ENCODE measurements around the gene RNF213. TPM values are rescaled to one million over a fixed set of nuclear protein-coding genes. Genes with fewer than 3 reads are reported as not detected.

Gene RNF213
- total and polyA plus RNA-seq, 10 of the 15 experiments (the other 5 are each of a cell fraction or from before 2014, with no cell fraction given) = 18.6 to 145 (median 65.8) TPM

- TF ChIP-seq SIN3A (IDR thresholded peaks at IDR 0.05; ENCODE audit: low read depth, low read length) (no peak), CEBPB (IDR thresholded peaks at IDR 0.05; ENCODE audit: borderline replicate concordance in 1 of 2, low read depth in 2 of 2, low read length in 2 of 2) (no peak), KAT2A (conservative IDR thresholded peaks at IDR 0.05; ENCODE audit: control insufficient read depth, low read depth, low read length) (no peak), EP300 (IDR thresholded peaks at IDR 0.05; ENCODE audit: borderline replicate concordance in 1 of 2, control insufficient read depth in 1 of 2, low read depth in 2 of 2, low read length in 2 of 2) (no peak)
Observed at GRCh38 chr17:80376531-80376930, 115.9 kb downstream of the RNF213 start (continued).

GRCh38 chr17:80377798-80378197 lies 117.1 kb downstream of the RNF213 start:
- WGBS (ENCODE audit: insufficient coverage, insufficient replicate concordance, low lambda C conversion rate, missing lambda C conversion rate) = 95% methylated on average over 9 of the region's 9 CpGs
- no TSS peak for BruUV-seq (replicated peaks)
- Histone ChIP-seq H3K4me2 (ENCODE audit: control insufficient read depth, insufficient read depth) (no peak overlapping the region), H3K36me3 (ENCODE audit: control insufficient read depth in 2 of 2, insufficient read depth in 2 of 2, low read length in 1 of 2) (peaks cover 39 to 61% of the 10 kb centered on the region in 2 experiments), H3K27me3 (replicated peaks in 1 of 2; ENCODE audit: control insufficient read depth in 2 of 2, insufficient read depth in 2 of 2, low read length in 1 of 2) (no peaks in the 10 kb centered on the region), H3K9ac (ENCODE audit: control insufficient read depth, insufficient read depth, low read length) (no peak overlapping the region), H3K79me2 (ENCODE audit: control insufficient read depth, insufficient read depth, low read length) (no peaks in the 10 kb centered on the region), H2AFZ (ENCODE audit: control insufficient read depth, low read depth, low read length) (no peak overlapping the region), H3K4me1 (ENCODE audit: control insufficient read depth, insufficient read depth, low read length) (no peaks in the 10 kb centered on the region), H3K9me3 (replicated peaks; ENCODE audit: control insufficient read depth, insufficient read depth, low read length) (no peaks in the 10 kb centered on the region), H4K20me1 (ENCODE audit: control insufficient read depth, insufficient read depth) (no peaks in the 10 kb centered on the region), H3K4me3 (no peak overlapping the region), H3K27ac (ENCODE audit: control insufficient read depth, insufficient read depth) (no peak overlapping the region)
- no peak for DNase-seq (ENCODE audit: low read depth, low spot score)
- intact Hi-C loops (cut with micrococcal nuclease; ENCODE audit: unreplicated experiment) (no loop called here), in situ Hi-C loops (cut with MboI) (no loop called here)
- CTCF ChIA-PET = interaction anchor here (1.9 kb wide), 1 partner anchor 182 kb away, joined by 7 read pairs; no protein-coding TSS in a partner anchor
- TF ChIP-seq FOXK2 (IDR thresholded peaks at IDR 0.05) (no peak), ZNF24 (IDR thresholded peaks at IDR 0.05) (no peak), SP1 (IDR thresholded peaks at IDR 0.05; ENCODE audit: low read depth, low read length) (no peak), JUNB (IDR thresholded peaks at IDR 0.05) (no peak), HCFC1 (IDR thresholded peaks at IDR 0.05; ENCODE audit: low read length) (no peak), RELA (IDR thresholded peaks at IDR 0.05; ENCODE audit: borderline replicate concordance, partially characterized antibody) (no peak), RAD21 (IDR thresholded peaks at IDR 0.05; ENCODE audit: insufficient read depth, low read depth, low read length) (no peak), USF1 (IDR thresholded peaks at IDR 0.05; ENCODE audit: borderline replicate concordance, extremely low read length, insufficient read depth, low read depth, low read length) (no peak), SREBF2 (IDR thresholded peaks at IDR 0.05; ENCODE audit: low read length) (no peak), PAX5 (IDR thresholded peaks at IDR 0.05; ENCODE audit: borderline replicate concordance, low read depth, low read length) (no peak), BCL3 (IDR thresholded peaks at IDR 0.05; ENCODE audit: borderline replicate concordance, insufficient read depth, low read depth, low read length, poor library complexity, severe bottlenecking) (no peak), IRF4 (IDR thresholded peaks at IDR 0.05; ENCODE audit: low read depth, low read length) (no peak), ZBTB4 (CRISPR knock-in tag; IDR thresholded peaks at IDR 0.05) (no peak)
- SMC1A ChIA-PET (ENCODE audit: uncharacterized antibody, unreplicated experiment) = no interaction called here
- POLR2A ChIA-PET = interaction anchor here (0.6 kb wide), 1 partner anchor 123 kb away, joined by 3 read pairs; no protein-coding TSS in a partner anchor
- no peak for ATAC-seq
- RAD21 ChIA-PET (ENCODE audit: unreplicated experiment) = no interaction called here
- FAIRE-seq = no peak

Data from GM12878 (cell line).